GM06990 (cell line): ENCODE measurements around the gene RPA3.

Experiments used
- DNase-seq: peaks from one replicate; pipeline ENCODE4 v3.0.0-alpha.2; 2011; ENCODE audit not compliant: insufficient read length; ENCODE audit errors: extremely low read depth
- H3K27me3 ChIP-seq: replicated peaks from 2 replicates; pipeline ENCODE4 v1.6.0; 2011; ENCODE audit warnings: low read length; ENCODE audit not compliant: control insufficient read depth, insufficient read depth
- H3K36me3 ChIP-seq: 2 replicates; pipeline ENCODE4 v1.5.1; 2011; ENCODE audit warnings: low read length; ENCODE audit not compliant: control insufficient read depth, insufficient read depth
- H3K4me3 ChIP-seq: replicated peaks from 2 replicates; pipeline ENCODE4 v1.5.1; 2011; ENCODE audit warnings: low read depth, mild to moderate bottlenecking, control low read depth, low read length
- TF ChIP-seq, protein P1 (sequence below): IDR thresholded peaks from 2 replicates; pipeline ENCODE4 v1.5.1; 2011; ENCODE audit warnings: low read length, control low read depth, mild to moderate bottlenecking, inconsistent platforms; ENCODE audit not compliant: insufficient read depth, poor library complexity, severe bottlenecking

Gene RPA3

GRCh38 chr7:7718492-7718891, at the start of gene RPA3:
RPA3 (minus strand) TSS chr7:7718607; CDS start chr7:7640418, 78,189 bp downstream.
- no peak for DNase-seq
- H3K27me3 ChIP-seq = no peaks in the 10 kb centered on the region
- no peak within 1 kb of the TSS for H3K4me3 ChIP-seq

GRCh38 chr7:7766671-7767070, 48.3 kb upstream of the RPA3 start:
- no peak for DNase-seq
- Histone ChIP-seq H3K4me3 (no peak overlapping the region), H3K36me3 (no peaks in the 10 kb centered on the region), H3K27me3 (no peaks in the 10 kb centered on the region)
- TF ChIP-seq, protein P1, sequence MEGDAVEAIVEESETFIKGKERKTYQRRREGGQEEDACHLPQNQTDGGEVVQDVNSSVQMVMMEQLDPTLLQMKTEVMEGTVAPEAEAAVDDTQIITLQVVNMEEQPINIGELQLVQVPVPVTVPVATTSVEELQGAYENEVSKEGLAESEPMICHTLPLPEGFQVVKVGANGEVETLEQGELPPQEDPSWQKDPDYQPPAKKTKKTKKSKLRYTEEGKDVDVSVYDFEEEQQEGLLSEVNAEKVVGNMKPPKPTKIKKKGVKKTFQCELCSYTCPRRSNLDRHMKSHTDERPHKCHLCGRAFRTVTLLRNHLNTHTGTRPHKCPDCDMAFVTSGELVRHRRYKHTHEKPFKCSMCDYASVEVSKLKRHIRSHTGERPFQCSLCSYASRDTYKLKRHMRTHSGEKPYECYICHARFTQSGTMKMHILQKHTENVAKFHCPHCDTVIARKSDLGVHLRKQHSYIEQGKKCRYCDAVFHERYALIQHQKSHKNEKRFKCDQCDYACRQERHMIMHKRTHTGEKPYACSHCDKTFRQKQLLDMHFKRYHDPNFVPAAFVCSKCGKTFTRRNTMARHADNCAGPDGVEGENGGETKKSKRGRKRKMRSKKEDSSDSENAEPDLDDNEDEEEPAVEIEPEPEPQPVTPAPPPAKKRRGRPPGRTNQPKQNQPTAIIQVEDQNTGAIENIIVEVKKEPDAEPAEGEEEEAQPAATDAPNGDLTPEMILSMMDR = no peak

More at GRCh38 chr7:7718492-7718891, at the start of gene RPA3:
- no peaks in the 10 kb centered on the region for H3K36me3 ChIP-seq
- TF ChIP-seq, protein P1 = no peak

DNA sequence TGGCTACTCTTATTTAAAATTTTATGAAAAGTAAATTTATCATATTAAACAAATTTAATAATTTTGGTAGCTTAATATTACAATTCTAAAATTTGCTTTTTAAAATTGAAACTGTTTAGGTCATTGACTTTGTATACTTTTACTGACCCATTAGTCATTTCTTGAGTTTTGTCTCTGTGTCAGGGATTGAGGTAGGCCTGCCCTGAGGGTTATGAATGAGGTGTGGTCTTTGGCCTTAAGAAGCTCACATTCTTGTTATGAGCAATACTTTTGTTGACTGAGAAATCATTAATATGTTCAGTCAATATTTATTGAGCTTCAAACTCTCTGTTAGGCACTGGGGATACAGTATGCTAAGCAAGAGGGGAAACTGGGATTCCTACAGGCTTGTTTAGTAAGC, 47.0 kb upstream of the RPA3 start:
- no peak overlapping the region for H3K4me3 ChIP-seq
- no peaks in the 10 kb centered on the region for H3K36me3 ChIP-seq
- no peaks in the 10 kb centered on the region for H3K27me3 ChIP-seq
- TF ChIP-seq, protein P1 = no peak
- DNase-seq = peak; percentile 30

DNA sequence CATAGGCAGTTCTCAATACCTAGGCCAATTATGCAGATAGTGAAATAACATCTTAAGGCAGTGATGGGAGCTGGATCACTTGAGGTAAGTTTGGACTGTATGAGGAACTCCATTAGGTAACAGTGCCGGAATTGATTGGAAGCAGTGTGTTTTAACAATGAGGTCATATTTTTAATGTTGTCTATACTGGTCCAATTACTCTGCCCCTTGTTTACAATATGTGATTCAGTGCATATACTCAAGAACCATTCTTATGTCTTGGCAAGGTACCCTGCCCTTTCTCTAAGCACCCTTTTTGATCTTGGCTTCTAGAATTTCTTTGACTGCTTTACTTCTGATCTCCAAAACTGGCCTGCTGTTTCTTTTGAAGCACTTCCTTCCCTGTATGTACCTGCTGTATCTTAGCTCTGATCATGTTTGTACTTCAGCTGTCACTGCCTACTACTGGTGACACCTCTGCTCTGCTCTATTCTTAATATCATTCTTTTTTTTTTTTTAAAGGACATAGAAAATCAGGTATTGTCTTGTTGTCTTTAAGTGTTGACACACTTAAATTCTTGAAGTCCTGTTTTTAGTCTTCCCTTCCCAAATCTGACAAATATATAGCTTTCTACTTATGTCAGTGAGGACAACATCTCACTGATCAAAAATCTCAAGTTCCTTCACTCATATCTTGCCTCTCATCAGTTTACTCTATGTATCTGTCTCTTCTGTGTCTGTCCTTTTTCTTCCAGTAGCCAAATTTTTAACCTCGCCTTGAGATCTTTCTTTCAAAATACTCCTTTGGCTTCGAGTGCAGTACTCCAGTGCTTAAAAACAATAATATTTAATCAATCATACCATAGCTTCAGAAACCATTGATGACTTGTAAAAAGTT, 46.4 kb upstream of the RPA3 start:
- DNase-seq = no peak
- no peak overlapping the region for H3K4me3 ChIP-seq
- H3K36me3 ChIP-seq = no peaks in the 10 kb centered on the region
- TF ChIP-seq, protein P1 = peak; percentile 19
- no peaks in the 10 kb centered on the region for H3K27me3 ChIP-seq

DNA sequence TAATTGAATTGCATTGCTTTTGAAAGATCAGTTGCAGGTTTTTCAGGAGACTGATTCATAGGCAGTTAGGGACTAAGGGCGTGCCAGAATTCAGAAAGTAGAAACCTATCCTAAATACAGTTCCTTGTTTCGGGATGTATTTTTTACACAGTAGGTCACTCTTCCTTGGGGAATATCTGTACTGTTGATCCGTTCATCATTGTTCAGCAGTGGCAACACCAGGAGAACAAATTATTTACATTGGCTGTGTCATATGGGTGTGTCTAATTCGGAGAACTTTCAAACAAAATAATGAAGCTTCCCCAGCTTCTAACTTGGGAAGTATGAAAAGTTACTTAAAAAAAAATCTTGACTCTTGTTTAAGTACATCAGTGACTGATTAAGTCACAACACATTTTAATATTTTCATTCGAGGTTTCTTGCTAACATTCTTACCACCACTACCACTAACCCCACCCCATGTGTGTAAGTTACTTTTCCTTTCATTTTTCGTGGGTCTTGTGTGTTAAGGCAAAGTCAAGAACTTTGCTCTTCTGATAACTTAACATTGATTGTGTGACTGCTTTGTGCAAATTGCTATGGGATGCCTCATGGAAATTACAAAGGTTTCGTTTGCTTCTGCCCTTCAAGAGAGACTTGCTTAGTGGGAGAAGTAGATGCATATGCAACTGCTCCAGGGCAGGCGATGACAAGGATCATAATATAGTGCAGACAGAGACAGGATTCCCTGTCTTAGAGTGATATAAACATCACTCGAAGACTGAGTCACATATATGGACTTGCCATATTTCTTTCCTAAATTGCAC, 43.8 kb upstream of the RPA3 start:
- TF ChIP-seq, protein P1 = no peak
- Histone ChIP-seq H3K36me3 (no peaks in the 10 kb centered on the region), H3K4me3 (peak overlapping the region; percentile 55), H3K27me3 (no peaks in the 10 kb centered on the region)
- no peak for DNase-seq
